Endothelial cell of umbilical vein (primary cell): Measurements from ENCODE around the gene ZNF385B. TPM values are rescaled to one million over a fixed set of nuclear protein-coding genes. Genes with fewer than 3 reads are reported as not detected.

Experiments
- BruUV-seq: library from RNA; stranded (reverse); fragments of 400-500 nt; replicated peaks from 2 replicates; lab custom pipeline; 2021; lab: Mats Ljungman, UMichigan
- CTCF ChIA-PET: fragments of 300-600, 350-600 bp; sonication (Branson Sonifier 250); formaldehyde crosslinking; loops from one replicate; lab custom pipeline; 2021; ENCODE audit warnings: antibody characterized with exemption, inconsistent platforms; lab: Charles Lee
- POLR2A ChIA-PET: fragments of 300-600, 350-600 bp; sonication (Branson Sonifier 250); formaldehyde crosslinking; loops from one replicate; lab custom pipeline; 2021; ENCODE audit warnings: antibody characterized with exemption, inconsistent platforms; lab: Charles Lee
- DNase-seq: peaks from one replicate; pipeline ENCODE4 v3.0.0-alpha.2; 2011; ENCODE audit warnings: low read depth, low spot score
- FAIRE-seq: peaks from 2 replicates; lab custom pipeline; 2011; peaks lifted over from hg19 to GRCh38; lab: Jason Lieb, UNC
- H2AFZ ChIP-seq: 2 replicates; pipeline ENCODE4 v1.6.0; 2012; ENCODE audit warnings: low read depth, low read length, control low read depth, inconsistent platforms
- H3K27ac ChIP-seq: 2 replicates; pipeline ENCODE4 v1.5.1; 2011; ENCODE audit warnings: low read depth, mild to moderate bottlenecking, control low read depth, low read length, moderate library complexity; ENCODE audit not compliant: insufficient read depth
- H3K27me3 ChIP-seq, 2 experiments: 2 replicates each; pipeline versions ENCODE4 v1.6.0 to v1.6.1; 2011; ENCODE audit warnings: low read length in 2 of 2, mixed read lengths in 1 of 2; ENCODE audit not compliant: control insufficient read depth in 2 of 2, insufficient read depth in 2 of 2
- H3K36me3 ChIP-seq, 2 experiments: 2 replicates in 1 of 2; 3 replicates in 1 of 2; pipeline ENCODE4 v1.5.1; 2011; ENCODE audit warnings: low read length in 2 of 2, mild to moderate bottlenecking in 1 of 2, moderate library complexity in 1 of 2; ENCODE audit not compliant: control insufficient read depth in 2 of 2, insufficient read depth in 2 of 2; ENCODE audit errors: extremely low read depth in 1 of 2
- H3K4me1 ChIP-seq: 3 replicates; pipeline ENCODE4 v1.5.1; 2011; ENCODE audit warnings: mild to moderate bottlenecking, low read length; ENCODE audit not compliant: control insufficient read depth, insufficient read depth; ENCODE audit errors: extremely low read depth
- H3K4me2 ChIP-seq: 2 replicates; pipeline ENCODE4 v1.6.1; 2011; ENCODE audit warnings: low read length, control low read depth, mixed read lengths; ENCODE audit not compliant: insufficient read depth
- H3K4me3 ChIP-seq, 3 experiments: fragments of 200-600 bp in 1 of 3; sonication (generic), shearing (Covaris generic) in 1 of 3; replicated peaks in 1 of 3; 2 replicates each; pipeline ENCODE4 v1.5.1; 2011 to 2016; ENCODE audit warnings: control low read depth in 3 of 3, low read length in 3 of 3, mild to moderate bottlenecking in 2 of 3, inconsistent platforms in 1 of 3, low read depth in 1 of 3, moderate library complexity in 1 of 3; ENCODE audit not compliant: insufficient read depth in 1 of 3
- H3K79me2 ChIP-seq: 2 replicates; pipeline ENCODE4 v1.6.0; 2012; ENCODE audit warnings: low read length, inconsistent platforms; ENCODE audit not compliant: control insufficient read depth, insufficient read depth
- H3K9ac ChIP-seq: replicated peaks from 2 replicates; pipeline ENCODE3; 2011; ENCODE audit warnings: low read length, control low read depth; ENCODE audit not compliant: insufficient read depth; ENCODE audit errors: extremely low read depth
- H3K9me1 ChIP-seq: replicated peaks from 3 replicates; pipeline ENCODE4 v1.6.0; 2011; ENCODE audit warnings: mild to moderate bottlenecking, low read length; ENCODE audit not compliant: control insufficient read depth, insufficient read depth; ENCODE audit errors: extremely low read depth
- H3K9me3 ChIP-seq: replicated peaks from 2 replicates; pipeline ENCODE4 v1.5.1; 2012; ENCODE audit warnings: low read length, inconsistent platforms; ENCODE audit not compliant: control insufficient read depth, insufficient read depth
- H4K20me1 ChIP-seq: replicated peaks from 2 replicates; pipeline ENCODE3; 2011; ENCODE audit warnings: mild to moderate bottlenecking, low read length; ENCODE audit not compliant: control insufficient read depth, insufficient read depth; ENCODE audit errors: extremely low read depth
- EZH2 ChIP-seq: IDR thresholded peaks from 2 replicates; pipeline ENCODE4 v1.6.1; 2012; ENCODE audit warnings: borderline replicate concordance, low read depth, mild to moderate bottlenecking, moderate library complexity, low read length, inconsistent platforms; ENCODE audit not compliant: severe bottlenecking
- FOS ChIP-seq: IDR thresholded peaks from 2 replicates; pipeline ENCODE4 v1.6.1; 2011; ENCODE audit warnings: mild to moderate bottlenecking, low read length, moderate library complexity, borderline replicate concordance; ENCODE audit not compliant: insufficient read depth
- GATA2 ChIP-seq: IDR thresholded peaks from 2 replicates; pipeline ENCODE4 v1.7.0; 2011; ENCODE audit warnings: low read depth, mild to moderate bottlenecking, moderate library complexity, mixed read lengths, low read length; ENCODE audit not compliant: insufficient read length, insufficient read depth
- JUN ChIP-seq: IDR thresholded peaks from 2 replicates; pipeline ENCODE4 v1.6.1; 2011; ENCODE audit warnings: borderline replicate concordance, low read depth; ENCODE audit not compliant: insufficient read length, insufficient read depth
- MYC ChIP-seq: IDR thresholded peaks from one replicate; pipeline ENCODE4 v1.6.1; 2011; ENCODE audit warnings: mild to moderate bottlenecking, low read depth, low read length
- POLR2A ChIP-seq: IDR thresholded peaks from 2 replicates; pipeline ENCODE4 v1.6.1; 2012; ENCODE audit warnings: low read depth, mild to moderate bottlenecking, control low read depth, low read length
- POLR2AphosphoS5 ChIP-seq: IDR thresholded peaks from 2 replicates; pipeline ENCODE4 v1.6.1; 2012; ENCODE audit warnings: low read depth, mild to moderate bottlenecking, control low read depth, low read length, moderate library complexity; ENCODE audit not compliant: insufficient read depth
- dilution Hi-C: fragments of 300-500 bp; cut with MboI; formaldehyde crosslinking; loops from one replicate; pipeline ENCODE4 v1.15.0; 2019; ENCODE audit warnings: low sequenced_read_pairs; ENCODE audit not compliant: extremely low pct_ligation_motif_present
- intact Hi-C: fragments of 100-400 bp; cut with micrococcal nuclease; formaldehyde crosslinking; loops from one replicate; pipeline ENCODE4 v1.10.0; 2022
- polyA plus RNA-seq, 4 experiments: library from polyadenylated mRNA; depleted of rRNA in 3 of 4; stranded (reverse) in 3 of 4; unstranded in 1 of 4; fragments of >200 nt; gene quantifications; 2 replicates each; pipeline versions ENCODE4 v1.2.1 to v1.2.3, GENCODE V29; 2011 to 2012; ENCODE audit warnings: missing spikeins in 1 of 4
- total RNA-seq: library from RNA; stranded (reverse); gene quantifications from 2 replicates; pipeline ENCODE4 v1.2.3, GENCODE V29; 2021
- TF ChIP-seq, protein P1 (sequence below): IDR thresholded peaks from 2 replicates; pipeline ENCODE4 v1.6.1; 2011; ENCODE audit not compliant: insufficient read depth, insufficient read length
- TF ChIP-seq, protein P2 (sequence below), 2 donors: IDR thresholded peaks; 1 replicate in 1 of 2; 2 replicates in 1 of 2; pipeline ENCODE4 v1.5.1; 2011; ENCODE audit warnings: low read length in 2 of 2, mild to moderate bottlenecking in 2 of 2, moderate library complexity in 2 of 2, control low read depth in 1 of 2, inconsistent platforms in 1 of 2, low read depth in 1 of 2; ENCODE audit not compliant: insufficient read depth in 1 of 2; ENCODE audit errors: extremely low read depth in 1 of 2

ZNF385B gene
- total and polyA plus RNA-seq, 2 donors (not counting 3 experiments of a cell fraction or from before 2014, with no cell fraction given) = not detected

DNA sequence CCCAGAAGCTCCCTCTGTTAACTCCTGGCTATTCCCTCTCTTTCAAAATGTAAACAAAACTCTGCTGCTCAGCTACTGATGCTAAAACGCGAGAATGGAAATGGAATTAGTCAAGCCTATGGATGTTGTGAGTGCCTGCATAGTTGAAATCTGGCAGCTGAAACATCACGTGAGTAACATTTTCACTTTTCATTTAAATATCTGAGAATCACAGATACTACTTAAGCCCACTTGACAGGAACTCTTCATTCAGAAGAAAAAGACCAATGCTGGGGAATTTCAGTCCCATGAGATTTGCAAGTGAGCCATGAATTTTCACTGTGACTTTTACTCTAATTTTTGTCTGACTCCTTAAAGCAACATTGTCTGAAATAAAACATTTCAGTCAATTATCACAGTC is 381.5 kb downstream of the ZNF385B start:
- DNase-seq (no peak), FAIRE-seq (no peak)
- CTCF ChIA-PET = interaction anchor here (1.2 to 2.3 kb wide), 4 partner anchors 12 to 69 kb away, joined by 4 to 8 read pairs (median 4); no protein-coding TSS in a partner anchor
- Histone ChIP-seq H3K9me3 (no peaks in the 10 kb centered on the region), H3K4me1 (no peaks in the 10 kb centered on the region), H3K9ac (no peak overlapping the region), H3K27ac (no peak overlapping the region), H3K79me2 (no peaks in the 10 kb centered on the region), H3K36me3 (no peaks in the 10 kb centered on the region), H3K4me2 (no peak overlapping the region), H2AFZ (no peak overlapping the region), H3K27me3 (no peaks in the 10 kb centered on the region), H3K4me3 (no peak overlapping the region), H4K20me1 (no peaks in the 10 kb centered on the region), H3K9me1 (no peaks in the 10 kb centered on the region)
- dilution Hi-C loops = no loop called here
- no TSS peak for BruUV-seq
- intact Hi-C loops = no loop called here
- no peak for TF ChIP-seq POLR2A
- TF ChIP-seq GATA2 = no peak
- no peak for TF ChIP-seq FOS
- no peak for TF ChIP-seq EZH2
- no peak for TF ChIP-seq MYC
- TF ChIP-seq, protein P1, sequence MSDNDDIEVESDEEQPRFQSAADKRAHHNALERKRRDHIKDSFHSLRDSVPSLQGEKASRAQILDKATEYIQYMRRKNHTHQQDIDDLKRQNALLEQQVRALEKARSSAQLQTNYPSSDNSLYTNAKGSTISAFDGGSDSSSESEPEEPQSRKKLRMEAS = no peak
- TF ChIP-seq JUN = no peak
- no peak for TF ChIP-seq POLR2AphosphoS5
- TF ChIP-seq, protein P2, sequence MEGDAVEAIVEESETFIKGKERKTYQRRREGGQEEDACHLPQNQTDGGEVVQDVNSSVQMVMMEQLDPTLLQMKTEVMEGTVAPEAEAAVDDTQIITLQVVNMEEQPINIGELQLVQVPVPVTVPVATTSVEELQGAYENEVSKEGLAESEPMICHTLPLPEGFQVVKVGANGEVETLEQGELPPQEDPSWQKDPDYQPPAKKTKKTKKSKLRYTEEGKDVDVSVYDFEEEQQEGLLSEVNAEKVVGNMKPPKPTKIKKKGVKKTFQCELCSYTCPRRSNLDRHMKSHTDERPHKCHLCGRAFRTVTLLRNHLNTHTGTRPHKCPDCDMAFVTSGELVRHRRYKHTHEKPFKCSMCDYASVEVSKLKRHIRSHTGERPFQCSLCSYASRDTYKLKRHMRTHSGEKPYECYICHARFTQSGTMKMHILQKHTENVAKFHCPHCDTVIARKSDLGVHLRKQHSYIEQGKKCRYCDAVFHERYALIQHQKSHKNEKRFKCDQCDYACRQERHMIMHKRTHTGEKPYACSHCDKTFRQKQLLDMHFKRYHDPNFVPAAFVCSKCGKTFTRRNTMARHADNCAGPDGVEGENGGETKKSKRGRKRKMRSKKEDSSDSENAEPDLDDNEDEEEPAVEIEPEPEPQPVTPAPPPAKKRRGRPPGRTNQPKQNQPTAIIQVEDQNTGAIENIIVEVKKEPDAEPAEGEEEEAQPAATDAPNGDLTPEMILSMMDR (IDR thresholded peaks at IDR 0.05; ENCODE audit: extremely low read depth in 1 of 2, insufficient read depth in 1 of 2, low read depth in 1 of 2, low read length in 2 of 2) = no peak
- POLR2A ChIA-PET = no interaction called here
